ENCODE results near the gene ZNF341. TPM values are rescaled to one million over a fixed set of nuclear protein-coding genes. Genes with fewer than 3 reads are reported as not detected.

Gene ZNF341
- total and polyA plus RNA-seq, 8 donors, result 0.58 to 6.2 (median 1.9) TPM

DNA sequence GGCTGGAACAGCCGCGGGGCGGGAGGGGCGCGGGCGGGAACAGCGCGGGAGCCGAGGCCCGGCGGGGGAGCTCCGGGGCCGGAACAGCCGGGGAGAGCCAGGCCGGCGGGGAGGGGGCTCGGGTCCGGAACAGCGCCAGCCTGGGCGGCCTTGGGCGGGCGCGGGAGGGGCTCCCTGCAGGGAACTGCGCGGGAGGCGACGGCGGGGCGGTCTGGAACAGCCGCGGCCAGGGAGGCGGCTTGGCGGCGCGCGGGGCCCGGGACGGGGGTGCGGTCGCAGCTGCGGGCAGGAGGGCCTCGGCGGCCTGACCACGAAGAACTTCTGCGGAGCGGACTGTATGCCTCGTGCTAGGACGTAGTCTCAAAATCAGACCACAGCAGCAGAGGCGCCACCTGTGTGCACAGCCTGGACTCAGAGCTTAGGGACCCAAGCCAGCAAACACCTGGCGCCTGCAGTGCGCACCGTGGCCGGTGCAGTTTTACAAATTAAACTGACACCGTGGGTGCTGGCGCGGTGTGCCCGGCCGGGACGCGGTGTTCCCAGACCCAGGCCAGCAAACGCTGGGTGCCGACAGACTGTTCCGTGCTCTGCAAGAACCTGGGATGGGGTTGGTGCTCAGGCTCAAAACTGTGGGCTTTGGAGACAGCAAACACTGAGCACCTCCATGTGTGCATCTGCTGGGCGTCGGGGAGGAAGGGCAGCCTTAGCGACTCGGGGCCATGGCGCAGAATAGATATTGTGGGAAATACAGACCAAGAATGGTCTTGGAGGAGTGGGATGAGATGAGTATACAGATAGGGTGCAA lies 572 bp downstream of the ZNF341 start:
- H3K27ac ChIP-seq, result peak overlapping the region; percentile 89 to 97 (median 95)
- no peaks in the 10 kb centered on the region for H3K27me3 ChIP-seq
- peak; percentile 90 to 96 for DNase-seq
- 1 to 2% (median 2%) methylated on average over 23 to 68 of the region's 68 CpGs for WGBS, 5 donors
- intact Hi-C loops (cut with DNase I; ENCODE audit: low total_unique reads), result no loop called here
- peak; percentile 9 for TF ChIP-seq EP300 (IDR thresholded peaks at IDR 0.05)
- TF ChIP-seq POLR2A (IDR thresholded peaks at IDR 0.05), result no peak
- peak in 1 of 3 donors; percentile 35 for TF ChIP-seq POLR2AphosphoS5 (IDR thresholded peaks at IDR 0.05)
- TF ChIP-seq, protein P1, sequence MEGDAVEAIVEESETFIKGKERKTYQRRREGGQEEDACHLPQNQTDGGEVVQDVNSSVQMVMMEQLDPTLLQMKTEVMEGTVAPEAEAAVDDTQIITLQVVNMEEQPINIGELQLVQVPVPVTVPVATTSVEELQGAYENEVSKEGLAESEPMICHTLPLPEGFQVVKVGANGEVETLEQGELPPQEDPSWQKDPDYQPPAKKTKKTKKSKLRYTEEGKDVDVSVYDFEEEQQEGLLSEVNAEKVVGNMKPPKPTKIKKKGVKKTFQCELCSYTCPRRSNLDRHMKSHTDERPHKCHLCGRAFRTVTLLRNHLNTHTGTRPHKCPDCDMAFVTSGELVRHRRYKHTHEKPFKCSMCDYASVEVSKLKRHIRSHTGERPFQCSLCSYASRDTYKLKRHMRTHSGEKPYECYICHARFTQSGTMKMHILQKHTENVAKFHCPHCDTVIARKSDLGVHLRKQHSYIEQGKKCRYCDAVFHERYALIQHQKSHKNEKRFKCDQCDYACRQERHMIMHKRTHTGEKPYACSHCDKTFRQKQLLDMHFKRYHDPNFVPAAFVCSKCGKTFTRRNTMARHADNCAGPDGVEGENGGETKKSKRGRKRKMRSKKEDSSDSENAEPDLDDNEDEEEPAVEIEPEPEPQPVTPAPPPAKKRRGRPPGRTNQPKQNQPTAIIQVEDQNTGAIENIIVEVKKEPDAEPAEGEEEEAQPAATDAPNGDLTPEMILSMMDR (IDR thresholded peaks at IDR 0.05), result peak in 1 of 7 experiments; percentile 38
- peaks cover 0 to 9% (median 0%) of the 10 kb centered on the region in 4 donors for H3K36me3 ChIP-seq
- peaks cover 13 to 20% (median 14%) of the 10 kb centered on the region in 4 donors for H3K9me3 ChIP-seq
- H3K4me3 ChIP-seq, result peak overlapping the region; percentile 52 to 64 (median 59)
- peaks cover 23 to 33% (median 30%) of the 10 kb centered on the region in 4 donors for H3K4me1 ChIP-seq

DNA sequence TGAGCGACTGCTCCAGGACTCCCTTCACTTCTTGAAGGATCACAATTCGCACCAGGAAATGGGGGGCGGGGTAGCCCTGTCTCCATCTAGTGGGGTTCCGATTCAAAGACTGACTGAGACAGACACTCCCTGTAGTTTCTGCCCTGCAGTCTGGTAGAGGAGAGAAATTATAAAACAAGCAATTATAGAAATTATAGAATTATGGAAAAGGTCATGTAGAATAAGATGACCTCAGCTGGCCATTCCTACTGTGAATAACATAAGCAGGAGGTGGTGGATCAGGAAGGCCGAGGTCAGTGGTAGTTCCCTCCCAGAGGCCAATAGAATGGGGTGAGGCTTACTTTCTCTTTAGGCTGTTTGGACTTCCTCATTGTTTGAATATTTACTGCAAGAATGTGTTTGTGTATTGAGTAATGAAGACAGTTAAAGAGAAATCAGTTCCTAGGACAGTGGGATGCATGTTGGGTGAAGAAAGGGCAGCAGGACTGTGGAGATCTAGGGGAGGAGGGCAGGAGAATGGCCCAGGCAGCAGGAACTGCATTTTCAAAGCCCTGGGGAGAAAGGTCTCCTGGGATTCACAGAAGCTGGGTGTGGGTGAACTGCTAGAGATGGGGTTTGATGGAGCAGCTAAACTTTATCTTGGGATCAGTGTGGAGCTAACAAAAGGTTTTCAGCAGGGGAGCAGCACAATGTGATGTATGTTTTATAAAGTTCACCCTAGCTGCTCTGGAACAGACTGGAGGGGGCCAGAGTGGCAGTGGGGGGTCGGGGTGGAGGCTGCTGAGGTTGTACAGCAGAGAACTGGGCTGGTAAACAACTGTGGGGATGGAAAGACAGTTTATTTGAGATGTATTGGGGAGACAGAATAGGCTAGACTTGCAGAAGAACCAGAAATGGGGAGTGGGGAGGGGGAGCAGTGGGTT lies 2.1 kb downstream of the ZNF341 start:
- H3K27ac ChIP-seq, result peak overlapping the region; percentile 89 to 97 (median 95)
- intact Hi-C loops (cut with DNase I; ENCODE audit: low total_unique reads), result no loop called here
- H3K36me3 ChIP-seq, result peaks cover 0 to 9% (median 0%) of the 10 kb centered on the region in 4 donors
- peaks cover 23 to 33% (median 30%) of the 10 kb centered on the region in 4 donors for H3K4me1 ChIP-seq
- no peak overlapping the region for H3K4me3 ChIP-seq
- peak in 2 of 3 donors; percentile 14 to 47 for TF ChIP-seq POLR2AphosphoS5 (IDR thresholded peaks at IDR 0.05)
- TF ChIP-seq, protein P1 (IDR thresholded peaks at IDR 0.05), result no peak
- no peaks in the 10 kb centered on the region for H3K27me3 ChIP-seq
- peaks cover 13 to 25% (median 21%) of the 10 kb centered on the region in 4 donors for H3K9me3 ChIP-seq
- WGBS, 5 donors, result 45 to 71% (median 59%) methylated on average over 6 of the region's 6 CpGs
- peak; percentile 32 to 75 for DNase-seq

DNA sequence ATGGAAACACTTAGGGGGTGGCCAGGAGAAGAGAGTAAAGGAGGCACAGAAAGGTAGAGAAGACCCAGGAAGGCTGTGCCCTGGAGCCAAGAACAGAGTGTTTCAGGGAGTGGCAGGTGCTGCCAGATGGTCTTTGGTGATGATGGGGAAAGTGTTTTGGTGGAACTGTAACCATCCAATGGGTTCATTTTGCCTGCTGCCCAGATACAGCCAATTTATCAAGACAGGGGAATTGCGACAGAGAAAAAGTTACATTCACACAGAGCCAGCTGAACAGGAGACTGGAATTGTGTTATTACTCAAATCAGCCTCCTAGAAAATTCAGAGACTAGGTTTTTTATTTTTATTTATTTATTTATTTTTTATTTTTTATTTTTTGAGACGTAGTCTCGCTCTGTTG lies 5.2 kb downstream of the ZNF341 start:
- H3K4me3 ChIP-seq, result no peak overlapping the region
- H3K4me1 ChIP-seq, result peaks cover 18 to 24% (median 23%) of the 10 kb centered on the region in 4 donors
- peaks cover 0 to 13% (median 0%) of the 10 kb centered on the region in 4 donors for H3K36me3 ChIP-seq
- intact Hi-C loops (cut with DNase I; ENCODE audit: low total_unique reads), result no loop called here
- 96 to 100% (median 98%) methylated on average over 3 of the region's 3 CpGs for WGBS, 5 donors
- TF ChIP-seq, protein P1 (IDR thresholded peaks at IDR 0.05), result no peak
- TF ChIP-seq POLR2A (IDR thresholded peaks at IDR 0.05) (no peak), EP300 (IDR thresholded peaks at IDR 0.05) (no peak), POLR2AphosphoS5 (IDR thresholded peaks at IDR 0.05) (no peak)
- peaks cover 13 to 25% (median 21%) of the 10 kb centered on the region in 4 donors for H3K9me3 ChIP-seq
- H3K27me3 ChIP-seq, result no peaks in the 10 kb centered on the region
- DNase-seq, result no peak
- no peak overlapping the region for H3K27ac ChIP-seq

DNA sequence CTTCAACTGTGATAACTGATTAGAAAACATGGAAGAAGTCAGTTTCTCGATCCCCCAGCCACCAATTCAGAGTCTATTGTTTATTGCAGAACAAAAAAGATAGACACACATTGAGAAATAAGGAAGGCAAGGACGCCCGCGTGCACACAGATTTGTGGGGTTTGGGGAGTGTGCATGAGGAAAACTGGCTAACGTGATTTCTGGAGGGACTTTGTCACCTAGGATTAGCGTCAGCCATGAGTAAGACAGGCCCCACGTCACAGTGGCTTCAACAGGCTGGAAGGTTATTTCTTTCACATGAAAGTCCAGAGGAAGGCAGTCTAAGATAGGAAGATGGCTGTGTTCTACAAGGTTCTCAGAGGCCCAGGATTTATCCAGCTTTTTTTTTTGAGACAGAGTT lies 7.7 kb downstream of the ZNF341 start:
- H3K9me3 ChIP-seq, result peaks cover 13 to 25% (median 21%) of the 10 kb centered on the region in 4 donors
- peaks cover 0 to 2% (median under 1%) of the 10 kb centered on the region in 4 donors for H3K4me1 ChIP-seq
- WGBS, 5 donors, result 86 to 91% (median 89%) methylated on average over 7 of the region's 7 CpGs
- no peak overlapping the region for H3K27ac ChIP-seq
- DNase-seq, result no peak
- H3K27me3 ChIP-seq, result no peaks in the 10 kb centered on the region
- peaks cover 0 to 13% (median 0%) of the 10 kb centered on the region in 4 donors for H3K36me3 ChIP-seq
- intact Hi-C loops (cut with DNase I; ENCODE audit: low total_unique reads), result no loop called here
- no peak for TF ChIP-seq POLR2A (IDR thresholded peaks at IDR 0.05)
- no peak overlapping the region for H3K4me3 ChIP-seq
